ENCODE measurements around the gene H1-8. TPM values are rescaled to one million over a fixed set of nuclear protein-coding genes. Genes with fewer than 3 reads are reported as not detected.

The H1-8 gene
- total and polyA plus RNA-seq, 12 donors: not detected

GRCh38 chr3:129599607-129600006, 56.6 kb downstream of the H1-8 start:
- H3K4me3 ChIP-seq: no peak overlapping the region
- peak in 6 of 7 donors; percentile 67 to 82 (median 76) for DNase-seq
- TF ChIP-seq POLR2A (IDR thresholded peaks at IDR 0.05) (no peak), CTCF (IDR thresholded peaks at IDR 0.05) (no peak)
- peaks cover 25 to 85% of the 10 kb centered on the region in 2 donors for H3K4me1 ChIP-seq (replicated peaks in 1 of 2)
- no peaks in the 10 kb centered on the region for H3K9me3 ChIP-seq (replicated peaks in 1 of 3)
- intact Hi-C loops (cut with DNase I): no loop called here
- H3K27ac ChIP-seq: peak overlapping the region; percentile 5 to 92 (median 49)
- WGBS, 4 donors: 53 to 83% (median 56%) methylated on average over 1 to 5 of the region's 5 CpGs
- no peaks in the 10 kb centered on the region for H3K27me3 ChIP-seq
- H3K36me3 ChIP-seq (replicated peaks in 1 of 2): no peaks in the 10 kb centered on the region

GRCh38 chr3:129600348-129600747, 57.4 kb downstream of the H1-8 start:
- no peaks in the 10 kb centered on the region for H3K9me3 ChIP-seq (replicated peaks in 1 of 3)
- TF ChIP-seq CTCF (IDR thresholded peaks at IDR 0.05) (no peak), POLR2A (IDR thresholded peaks at IDR 0.05) (no peak)
- DNase-seq: no peak
- peak overlapping the region in 2 of 5 donors; percentile 88 to 92 for H3K27ac ChIP-seq
- no peak overlapping the region for H3K4me3 ChIP-seq
- peaks cover 22 to 77% of the 10 kb centered on the region in 2 donors for H3K4me1 ChIP-seq (replicated peaks in 1 of 2)
- H3K36me3 ChIP-seq (replicated peaks in 1 of 2): no peaks in the 10 kb centered on the region
- 63 to 82% (median 73%) methylated on average over 2 of the region's 2 CpGs for WGBS, 4 donors
- H3K27me3 ChIP-seq: no peaks in the 10 kb centered on the region
- intact Hi-C loops (cut with DNase I): no loop called here

Small RNA genes lying within 50 kb of the gene (small RNA-seq; reads per million reads assigned to genes)
- gene RN7SL752P: 0 reads per million in 2 donors

Other genes with a start within 250 kb of the H1-8 start
- gene EFCAB12, start 114.5 kb upstream of the H1-8 start, total RNA-seq: 1 to 10 TPM in 2 of 9 donors, under 1 TPM in 6, not detected in 1; 0.17 to 1.3 (median 0.39) TPM
- gene EFCAB12, start 114.5 kb upstream of the H1-8 start, polyA plus RNA-seq: 1 to 10 TPM in 2 of 3 donors, under 1 TPM in 1; 0.37 to 3.9 (median 2.8) TPM
- 10 to 100 TPM in 8 of 9 donors, 1 to 10 TPM in 1; 9.9 to 32.3 (median 26.0) TPM for gene MBD4, start 103.2 kb upstream of the H1-8 start, total RNA-seq
- 10 to 100 TPM; 13.3 to 28.9 (median 13.4) TPM for gene MBD4, start 103.2 kb upstream of the H1-8 start, polyA plus RNA-seq
- 10 to 100 TPM; 15.8 to 38.4 (median 26.0) TPM for gene IFT122, start 103.0 kb upstream of the H1-8 start, total RNA-seq
- gene IFT122, start 103.0 kb upstream of the H1-8 start, polyA plus RNA-seq: 10 to 100 TPM; 15.7 to 23.9 (median 23.3) TPM
- not detected for gene RHO, start 14.5 kb upstream of the H1-8 start, total RNA-seq
- not detected for gene RHO, start 14.5 kb upstream of the H1-8 start, polyA plus RNA-seq
- gene PLXND1, start 63.5 kb downstream of the H1-8 start, total RNA-seq: 100 to 1,000 TPM in 8 of 9 donors, 10 to 100 TPM in 1; 54.8 to 191 (median 146) TPM
- gene PLXND1, start 63.5 kb downstream of the H1-8 start, polyA plus RNA-seq: 100 to 1,000 TPM in 2 of 3 donors, 10 to 100 TPM in 1; 41.2 to 370 (median 130) TPM